Activated CD4-positive, alpha-beta memory T cell treated with anti-CD3 and anti-CD28 coated beads, Interleukin-2, amount 10 ng/mL, durations not matched to agents 7 days and 5 days (primary cell): ENCODE measurements around the gene KCNAB2. TPM values are rescaled to one million over a fixed set of nuclear protein-coding genes. Genes with fewer than 3 reads are reported as not detected.

Experiments used
- CTCF ChIA-PET: fragments of 350-600 bp; sonication (Branson Sonifier 250); formaldehyde crosslinking; loops from one replicate; lab custom pipeline; 2021; ENCODE audit warnings: antibody characterized with exemption, inconsistent platforms; lab: Charles Lee
- POLR2A ChIA-PET: fragments of 350-600 bp; sonication (Branson Sonifier 250); formaldehyde crosslinking; loops from one replicate; lab custom pipeline; 2021; ENCODE audit warnings: antibody characterized with exemption; lab: Charles Lee
- DNase-seq: peaks from one replicate; pipeline ENCODE4 v3.0.0-alpha.2; 2020
- H3K27ac Mint-ChIP-seq: one replicate; pipeline ENCODE4 v1.8.0; 2021; ENCODE audit warnings: mild to moderate bottlenecking, mixed read lengths
- H3K27me3 Mint-ChIP-seq: one replicate; pipeline ENCODE4 v1.8.0; 2021; ENCODE audit warnings: mixed read lengths
- H3K36me3 Mint-ChIP-seq: one replicate; pipeline ENCODE4 v1.8.0; 2021; ENCODE audit warnings: low read depth, mixed read lengths
- H3K4me1 Mint-ChIP-seq: one replicate; pipeline ENCODE4 v1.8.0; 2021; ENCODE audit warnings: mixed read lengths
- H3K4me3 Mint-ChIP-seq: one replicate; pipeline ENCODE4 v1.8.0; 2021; ENCODE audit warnings: mild to moderate bottlenecking, mixed read lengths
- H3K9me3 Mint-ChIP-seq: one replicate; pipeline ENCODE4 v1.8.0; 2021; ENCODE audit warnings: mixed read lengths
- total RNA-seq, 2 experiments: library from RNA; stranded (reverse); gene quantifications; one replicate each; pipeline ENCODE4 v1.2.3, GENCODE V29; 2021

KCNAB2 gene
- total RNA-seq, 2 experiments from 2014 or later, result 284 to 286 TPM

DNA sequence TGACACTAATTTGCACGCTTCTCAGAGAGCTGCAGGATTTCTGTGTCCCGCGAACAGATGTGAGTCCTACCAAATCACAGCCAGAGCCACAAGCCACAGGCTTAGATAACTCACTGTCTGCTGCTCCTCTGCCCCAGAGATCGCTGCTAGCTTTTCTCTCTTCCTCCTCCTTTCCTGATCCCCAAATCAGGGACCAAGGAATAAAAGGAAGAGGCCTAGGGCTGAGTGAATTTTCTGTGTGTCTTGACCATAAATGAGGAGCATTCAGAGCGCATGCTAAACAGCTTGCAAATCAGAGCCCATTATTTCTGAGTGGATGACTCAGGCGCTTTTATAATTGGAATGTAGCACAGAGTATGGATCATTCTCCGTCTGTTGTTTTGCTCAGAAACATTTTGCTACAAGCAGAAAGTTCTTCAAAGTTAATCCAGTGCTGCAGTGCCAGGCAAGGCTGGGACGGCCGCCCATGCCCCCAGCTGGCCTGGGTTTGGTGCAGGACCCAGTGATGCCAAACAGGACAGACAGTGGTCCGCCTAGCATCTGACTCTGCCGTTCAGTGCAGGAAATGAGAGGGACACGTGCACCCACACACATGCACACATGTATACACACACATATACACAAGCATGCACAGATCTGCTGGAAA, 38.2 kb downstream of the KCNAB2 start:
- peaks cover 53% of the 10 kb centered on the region for H3K36me3 Mint-ChIP-seq
- no peaks in the 10 kb centered on the region for H3K9me3 Mint-ChIP-seq
- H3K4me3 Mint-ChIP-seq, result no peak overlapping the region
- no peak for DNase-seq
- H3K4me1 Mint-ChIP-seq, result no peaks in the 10 kb centered on the region
- POLR2A ChIA-PET, result interaction anchor here (1.2 kb wide), 1 partner anchor 11 kb away, joined by 3 read pairs; no protein-coding TSS in a partner anchor
- no peaks in the 10 kb centered on the region for H3K27me3 Mint-ChIP-seq
- CTCF ChIA-PET, result interaction anchor here (1.0 kb wide), 1 partner anchor 31 kb away, joined by 3 read pairs; no protein-coding TSS in a partner anchor
- no peak overlapping the region for H3K27ac Mint-ChIP-seq

DNA sequence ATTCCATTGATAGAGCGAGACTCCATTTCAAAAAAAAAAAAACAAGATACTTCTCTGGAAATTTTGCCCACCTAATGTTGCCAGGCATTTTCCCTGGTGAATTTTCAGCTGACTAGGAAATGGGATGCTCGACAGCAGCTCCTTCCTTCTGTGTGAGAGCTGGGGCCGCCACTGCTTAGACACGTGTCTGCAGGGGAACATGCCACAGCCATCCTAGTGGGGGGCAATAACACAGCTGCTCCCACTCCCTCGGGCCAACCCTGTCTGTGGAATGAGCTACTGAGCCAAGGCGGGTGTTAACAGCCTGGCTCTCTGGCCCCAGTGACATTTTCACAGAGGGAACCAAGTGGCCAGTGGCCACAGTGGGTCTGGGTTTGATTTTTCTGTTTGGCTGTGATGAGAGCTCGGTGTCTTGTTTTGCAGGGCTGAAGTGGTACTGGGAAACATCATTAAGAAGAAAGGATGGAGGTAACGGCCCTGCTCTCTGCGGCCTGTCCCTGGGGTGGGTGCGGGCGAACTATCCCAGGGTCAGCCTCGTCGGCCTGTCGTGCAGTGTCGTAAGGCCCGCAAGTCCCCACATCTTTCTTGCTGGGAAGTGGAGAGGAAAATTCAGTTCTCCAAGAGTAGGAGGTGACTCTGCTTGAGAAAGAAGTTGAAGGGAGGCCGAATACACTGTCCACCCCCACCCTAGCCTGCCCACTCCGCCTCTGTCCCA, 39.2 kb downstream of the KCNAB2 start:
- DNase-seq, result no peak
- ChIA-PET CTCF (interaction anchor here (0.6 kb wide), 1 partner anchor 685 kb away, joined by 6 read pairs; no protein-coding TSS in a partner anchor), POLR2A (no interaction called here)
- Mint-ChIP-seq H3K36me3 (peaks cover 50% of the 10 kb centered on the region), H3K27ac (no peak overlapping the region), H3K4me1 (no peaks in the 10 kb centered on the region), H3K4me3 (no peak overlapping the region), H3K9me3 (no peaks in the 10 kb centered on the region), H3K27me3 (no peaks in the 10 kb centered on the region)

DNA sequence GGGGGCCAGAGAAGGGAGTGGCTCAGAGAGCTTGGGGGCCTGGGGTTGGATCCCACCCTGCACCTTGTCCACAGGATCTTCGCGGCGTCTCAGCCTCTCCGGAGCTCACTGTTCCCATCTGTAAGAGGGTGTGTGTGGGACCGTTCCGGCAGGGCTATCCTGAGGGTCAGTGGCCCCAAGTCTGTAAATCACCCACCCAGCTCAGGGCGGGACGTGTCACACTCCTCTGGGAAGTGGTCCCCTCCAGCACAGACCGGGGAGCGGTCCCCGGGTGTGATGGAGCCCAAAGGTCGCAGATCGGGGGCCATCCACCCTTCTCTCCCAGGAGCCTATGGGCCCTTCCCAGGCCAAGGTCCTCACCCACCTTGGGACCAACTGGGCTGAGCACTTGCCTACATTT, 40.0 kb downstream of the KCNAB2 start:
- Mint-ChIP-seq H3K36me3 (peaks cover 52% of the 10 kb centered on the region), H3K4me3 (no peak overlapping the region), H3K4me1 (no peaks in the 10 kb centered on the region), H3K9me3 (no peaks in the 10 kb centered on the region), H3K27me3 (no peaks in the 10 kb centered on the region), H3K27ac (no peak overlapping the region)
- POLR2A ChIA-PET, result no interaction called here
- no peak for DNase-seq
- CTCF ChIA-PET, result interaction anchor here (0.6 kb wide), 1 partner anchor 684 kb away, joined by 6 read pairs; no protein-coding TSS in a partner anchor

DNA sequence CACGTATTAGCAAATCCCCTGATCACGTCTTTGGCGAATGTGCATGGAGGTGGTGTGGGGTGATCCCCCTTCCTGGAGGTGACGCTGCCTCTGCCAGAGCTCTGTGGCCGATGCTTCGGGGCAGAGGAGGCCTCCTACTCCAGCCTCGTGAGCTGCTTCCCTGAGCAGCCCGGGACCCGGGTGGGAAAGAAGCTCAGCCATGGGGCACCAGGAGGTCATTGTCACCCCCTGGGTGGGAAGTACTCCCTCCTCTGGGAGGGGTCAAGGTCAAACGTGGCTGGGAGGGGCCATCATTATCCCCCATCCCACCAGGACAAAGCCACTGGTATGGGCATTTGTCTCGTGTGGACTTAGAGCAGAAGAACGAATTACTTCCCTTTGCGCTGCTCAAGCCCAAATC, 40.7 kb downstream of the KCNAB2 start:
- DNase-seq, result no peak
- Mint-ChIP-seq H3K4me3 (no peak overlapping the region), H3K27me3 (no peaks in the 10 kb centered on the region), H3K9me3 (no peaks in the 10 kb centered on the region), H3K27ac (no peak overlapping the region), H3K36me3 (peaks cover 56% of the 10 kb centered on the region), H3K4me1 (no peaks in the 10 kb centered on the region)
- CTCF ChIA-PET, result no interaction called here
- POLR2A ChIA-PET, result no interaction called here

DNA sequence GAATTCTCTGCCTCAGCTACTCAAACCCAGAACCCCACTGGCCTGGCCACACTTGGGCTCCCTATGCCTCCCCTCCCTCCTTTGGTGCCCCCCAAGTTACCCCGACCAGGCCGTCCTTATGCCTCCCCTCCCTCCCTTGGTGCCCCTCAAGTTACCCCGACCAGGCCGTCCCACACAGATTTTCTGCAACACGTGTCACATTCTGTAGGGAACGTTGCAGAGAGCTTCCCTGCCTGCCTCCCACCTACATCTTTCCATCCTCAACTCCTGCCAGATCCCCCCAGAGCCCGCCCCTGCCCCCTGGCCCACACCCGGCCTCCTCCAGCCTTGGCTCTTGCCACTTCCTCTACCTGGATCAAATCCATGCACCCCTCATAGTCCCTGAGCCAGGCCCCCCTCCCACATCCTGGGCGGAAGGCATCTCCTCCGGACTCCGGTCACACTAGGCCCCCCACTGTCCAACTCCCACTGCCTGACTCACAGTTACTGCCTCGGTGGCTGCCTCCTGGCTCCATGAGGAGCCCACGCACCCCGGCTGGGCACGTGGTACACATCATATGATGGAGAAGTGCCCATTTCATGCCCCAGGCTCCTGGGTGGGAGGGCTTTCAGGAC, 41.2 kb downstream of the KCNAB2 start:
- no peak for DNase-seq
- ChIA-PET POLR2A (no interaction called here), CTCF (no interaction called here)
- Mint-ChIP-seq H3K4me1 (no peaks in the 10 kb centered on the region), H3K4me3 (no peak overlapping the region), H3K9me3 (no peaks in the 10 kb centered on the region), H3K27me3 (no peaks in the 10 kb centered on the region), H3K27ac (no peak overlapping the region), H3K36me3 (peaks cover 52% of the 10 kb centered on the region)

DNA sequence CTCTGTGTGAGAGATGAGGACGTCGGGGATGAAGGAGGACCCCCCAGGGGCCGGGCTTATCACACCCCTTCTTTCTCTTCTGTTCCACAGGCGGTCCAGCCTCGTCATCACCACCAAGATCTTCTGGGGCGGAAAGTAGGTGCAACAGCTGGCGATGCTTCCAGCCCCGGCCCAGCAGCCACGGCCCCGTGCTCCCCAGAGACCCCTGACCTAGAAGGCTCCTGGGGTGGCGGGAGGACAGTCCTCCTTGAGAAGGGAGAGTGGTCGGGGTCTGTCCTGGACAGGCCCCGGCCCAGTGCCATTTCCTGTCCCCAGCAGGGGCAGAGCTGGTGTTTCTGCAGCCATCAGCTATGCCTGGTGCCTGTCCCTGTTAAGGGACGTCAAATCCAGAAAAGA, 41.7 kb downstream of the KCNAB2 start:
- Mint-ChIP-seq H3K9me3 (no peaks in the 10 kb centered on the region), H3K27me3 (no peaks in the 10 kb centered on the region), H3K36me3 (peaks cover 51% of the 10 kb centered on the region), H3K4me1 (no peaks in the 10 kb centered on the region), H3K27ac (no peak overlapping the region), H3K4me3 (no peak overlapping the region)
- ChIA-PET POLR2A (interaction anchor here (0.6 kb wide), 1 partner anchor 13 kb away, joined by 5 read pairs; no protein-coding TSS in a partner anchor), CTCF (no interaction called here)
- no peak for DNase-seq

DNA sequence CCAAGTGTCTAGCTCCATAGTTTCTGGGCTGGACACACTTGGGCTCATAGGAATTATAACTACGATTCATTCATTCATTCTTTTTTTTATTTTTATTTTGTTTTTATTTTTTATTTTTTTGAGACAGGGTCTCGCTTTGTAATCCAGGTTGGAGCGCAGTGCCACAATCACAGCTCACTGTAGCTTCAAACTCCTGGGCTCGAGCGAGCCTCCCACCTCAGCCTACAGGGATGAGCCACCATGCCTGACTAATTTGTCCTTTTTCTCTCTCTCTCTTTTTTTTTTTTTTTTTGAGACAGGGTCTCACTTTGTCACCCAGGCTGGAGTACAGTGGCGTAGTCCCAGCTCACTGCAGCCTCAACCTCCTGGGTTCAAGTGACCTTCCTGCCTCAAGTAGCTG, 42.3 kb downstream of the KCNAB2 start:
- no peaks in the 10 kb centered on the region for H3K4me1 Mint-ChIP-seq
- H3K27ac Mint-ChIP-seq, result no peak overlapping the region
- H3K4me3 Mint-ChIP-seq, result no peak overlapping the region
- ChIA-PET CTCF (no interaction called here), POLR2A (interaction anchor here (0.6 kb wide), 1 partner anchor 13 kb away, joined by 5 read pairs; no protein-coding TSS in a partner anchor)
- peaks cover 47% of the 10 kb centered on the region for H3K36me3 Mint-ChIP-seq
- DNase-seq, result no peak
- H3K9me3 Mint-ChIP-seq, result no peaks in the 10 kb centered on the region
- no peaks in the 10 kb centered on the region for H3K27me3 Mint-ChIP-seq

DNA sequence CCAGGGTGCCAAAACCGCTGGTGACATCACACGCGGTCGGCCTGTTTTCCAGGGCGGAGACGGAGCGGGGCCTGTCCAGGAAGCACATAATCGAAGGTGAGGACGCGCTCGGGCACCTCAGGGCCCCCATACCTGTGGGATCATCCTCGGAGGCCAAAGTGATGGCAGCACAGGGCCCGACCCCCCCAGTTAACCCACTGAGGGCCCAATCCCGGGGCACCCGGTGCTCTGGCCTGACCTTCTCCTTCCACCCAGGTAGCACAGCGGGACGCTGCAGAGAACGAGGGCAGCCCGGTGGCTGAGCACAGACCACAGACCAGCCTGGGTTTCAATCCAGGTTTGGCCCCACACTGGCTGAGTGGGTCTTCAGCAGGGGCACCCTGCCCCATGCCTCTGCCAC, 43.3 kb downstream of the KCNAB2 start:
- no peak overlapping the region for H3K27ac Mint-ChIP-seq
- H3K36me3 Mint-ChIP-seq, result peaks cover 50% of the 10 kb centered on the region
- H3K9me3 Mint-ChIP-seq, result no peaks in the 10 kb centered on the region
- no peak overlapping the region for H3K4me3 Mint-ChIP-seq
- ChIA-PET POLR2A (no interaction called here), CTCF (no interaction called here)
- DNase-seq, result no peak
- no peaks in the 10 kb centered on the region for H3K4me1 Mint-ChIP-seq
- H3K27me3 Mint-ChIP-seq, result no peaks in the 10 kb centered on the region

GRCh38 chr1:6090288-6090687, 44.6 kb downstream of the KCNAB2 start:
- no peaks in the 10 kb centered on the region for H3K4me1 Mint-ChIP-seq
- peaks cover 42% of the 10 kb centered on the region for H3K36me3 Mint-ChIP-seq
- H3K27ac Mint-ChIP-seq, result no peak overlapping the region
- ChIA-PET POLR2A (no interaction called here), CTCF (no interaction called here)
- DNase-seq, result no peak
- no peaks in the 10 kb centered on the region for H3K9me3 Mint-ChIP-seq
- no peak overlapping the region for H3K4me3 Mint-ChIP-seq
- H3K27me3 Mint-ChIP-seq, result no peaks in the 10 kb centered on the region

GRCh38 chr1:6090996-6091822, 45.5 kb downstream of the KCNAB2 start:
- no peaks in the 10 kb centered on the region for H3K9me3 Mint-ChIP-seq
- no peak for DNase-seq
- peaks cover 41% of the 10 kb centered on the region for H3K36me3 Mint-ChIP-seq
- ChIA-PET CTCF (no interaction called here), POLR2A (interaction anchor here (1.1 kb wide), 1 partner anchor 9 kb away, joined by 4 read pairs; no protein-coding TSS in a partner anchor)
- H3K27me3 Mint-ChIP-seq, result no peaks in the 10 kb centered on the region
- H3K4me1 Mint-ChIP-seq, result no peaks in the 10 kb centered on the region
- H3K27ac Mint-ChIP-seq, result no peak overlapping the region
- no peak overlapping the region for H3K4me3 Mint-ChIP-seq

DNA sequence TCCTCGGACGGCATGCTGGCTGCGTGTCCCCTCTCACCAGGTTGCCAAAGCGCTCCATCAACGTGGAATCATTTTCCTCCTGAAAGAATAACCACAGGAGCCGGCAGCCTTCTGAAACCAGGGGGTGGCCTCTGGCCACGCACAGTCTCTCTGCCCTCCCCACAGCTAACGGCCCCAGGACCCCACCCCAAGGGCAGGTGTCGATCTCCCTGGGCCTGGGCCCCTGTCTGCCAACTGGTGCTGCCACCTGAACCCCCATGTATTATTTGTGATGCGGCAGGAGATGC, 46.1 kb downstream of the KCNAB2 start:
- ChIA-PET POLR2A (interaction anchor here (1.1 kb wide), 1 partner anchor 9 kb away, joined by 4 read pairs; no protein-coding TSS in a partner anchor), CTCF (no interaction called here)
- H3K27me3 Mint-ChIP-seq, result no peaks in the 10 kb centered on the region
- no peaks in the 10 kb centered on the region for H3K4me1 Mint-ChIP-seq
- no peaks in the 10 kb centered on the region for H3K9me3 Mint-ChIP-seq
- H3K4me3 Mint-ChIP-seq, result no peak overlapping the region
- H3K27ac Mint-ChIP-seq, result no peak overlapping the region
- peaks cover 40% of the 10 kb centered on the region for H3K36me3 Mint-ChIP-seq
- DNase-seq, result no peak

- no peaks in the 10 kb centered on the region for H3K4me1 Mint-ChIP-seq
- no peak overlapping the region for H3K4me3 Mint-ChIP-seq
- no peaks in the 10 kb centered on the region for H3K27me3 Mint-ChIP-seq
- DNase-seq, result no peak
- no peak overlapping the region for H3K27ac Mint-ChIP-seq
- POLR2A ChIA-PET, result no interaction called here
- CTCF ChIA-PET, result no interaction called here
- peaks cover 40% of the 10 kb centered on the region for H3K36me3 Mint-ChIP-seq
- no peaks in the 10 kb centered on the region for H3K9me3 Mint-ChIP-seq
Observed at GRCh38 chr1:6092211-6092610, 46.5 kb downstream of the KCNAB2 start.

DNA sequence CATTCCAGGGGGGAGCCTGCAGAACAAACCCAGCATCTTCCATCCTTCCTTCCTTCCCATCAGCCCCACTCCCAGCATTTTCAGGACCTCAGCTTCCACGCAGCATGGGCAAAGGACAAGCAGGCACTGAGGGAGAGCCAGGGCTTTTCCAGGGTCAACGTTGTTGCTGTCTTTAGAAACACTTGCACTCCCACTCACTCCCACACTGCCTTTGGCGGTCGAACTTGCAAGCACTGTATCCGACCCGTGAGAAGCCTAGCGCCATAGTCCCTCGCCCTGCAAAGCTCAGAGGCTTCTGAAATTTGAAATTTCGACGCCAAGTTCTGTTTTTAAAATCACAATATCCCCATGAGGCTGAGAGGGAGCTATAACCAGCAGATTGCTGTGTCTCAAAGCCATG, 47.4 kb downstream of the KCNAB2 start:
- Mint-ChIP-seq H3K27ac (no peak overlapping the region), H3K4me1 (no peaks in the 10 kb centered on the region), H3K36me3 (peaks cover 46% of the 10 kb centered on the region), H3K9me3 (no peaks in the 10 kb centered on the region), H3K4me3 (no peak overlapping the region), H3K27me3 (no peaks in the 10 kb centered on the region)
- POLR2A ChIA-PET, result no interaction called here
- DNase-seq, result no peak
- CTCF ChIA-PET, result no interaction called here
